Body of pancreas (tissue), 4 donors: ENCODE results near the gene CDC42EP3.

Experiments
- POLR2A ChIP-seq, 3 donors: fragments of 450-650 bp; IDR thresholded peaks; one replicate each; pipeline ENCODE4 v1.6.1; 2016; ENCODE audit warnings: antibody characterized with exemption in 3 of 3, mild to moderate bottlenecking in 2 of 3
- TF ChIP-seq, protein P1 (sequence below), 7 experiments: fragments of 450-650 bp in 4 of 7; fragments of 200-600 bp in 3 of 7; sonication (generic) in 3 of 7; IDR thresholded peaks; one replicate each; pipeline ENCODE4 v1.5.1; 2016 to 2019; ENCODE audit warnings: antibody characterized with exemption in 7 of 7

DNA sequence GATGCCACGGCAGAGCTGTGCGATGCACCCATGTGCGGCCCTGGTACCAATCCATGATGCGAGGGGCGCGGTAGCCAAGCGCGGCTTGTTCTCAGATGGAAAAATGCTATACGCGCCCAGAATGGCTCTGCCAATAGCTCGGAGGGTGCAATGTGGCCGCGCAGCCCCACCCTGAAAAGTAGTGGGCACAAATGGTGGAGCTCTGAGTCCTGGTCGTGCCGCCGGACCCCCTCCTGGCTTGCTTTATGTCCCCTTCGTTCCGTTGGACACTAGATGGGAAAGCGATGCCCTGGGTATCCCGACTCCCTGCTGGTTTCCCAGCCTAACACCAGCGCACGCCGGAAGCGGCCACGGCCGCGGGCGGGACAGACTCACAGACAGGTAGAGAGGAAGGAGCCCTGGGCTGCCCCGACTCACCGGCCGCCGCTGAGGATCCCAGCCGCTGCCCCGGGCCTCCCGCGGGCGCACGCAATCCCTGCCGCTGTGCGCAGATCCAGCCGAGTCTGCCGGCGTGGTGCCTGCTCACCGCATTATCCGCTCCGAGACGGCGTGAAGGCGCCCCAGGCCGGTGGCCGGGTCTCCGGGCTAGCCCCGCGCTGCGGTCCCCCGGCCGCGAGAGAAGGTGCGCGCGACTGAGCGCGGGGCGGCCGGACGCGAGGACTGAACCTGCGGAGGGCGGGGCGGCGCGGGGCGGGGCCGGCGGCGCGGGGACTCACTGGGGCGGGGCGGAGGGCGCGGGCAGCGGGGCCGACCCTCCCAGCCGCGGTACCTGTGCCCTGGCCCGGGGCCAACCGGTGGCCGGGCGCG lies at the start of gene CDC42EP3:
- peak; percentile 55 to 71 (median 64) for TF ChIP-seq POLR2A (IDR thresholded peaks at IDR 0.05)
- TF ChIP-seq, protein P1, sequence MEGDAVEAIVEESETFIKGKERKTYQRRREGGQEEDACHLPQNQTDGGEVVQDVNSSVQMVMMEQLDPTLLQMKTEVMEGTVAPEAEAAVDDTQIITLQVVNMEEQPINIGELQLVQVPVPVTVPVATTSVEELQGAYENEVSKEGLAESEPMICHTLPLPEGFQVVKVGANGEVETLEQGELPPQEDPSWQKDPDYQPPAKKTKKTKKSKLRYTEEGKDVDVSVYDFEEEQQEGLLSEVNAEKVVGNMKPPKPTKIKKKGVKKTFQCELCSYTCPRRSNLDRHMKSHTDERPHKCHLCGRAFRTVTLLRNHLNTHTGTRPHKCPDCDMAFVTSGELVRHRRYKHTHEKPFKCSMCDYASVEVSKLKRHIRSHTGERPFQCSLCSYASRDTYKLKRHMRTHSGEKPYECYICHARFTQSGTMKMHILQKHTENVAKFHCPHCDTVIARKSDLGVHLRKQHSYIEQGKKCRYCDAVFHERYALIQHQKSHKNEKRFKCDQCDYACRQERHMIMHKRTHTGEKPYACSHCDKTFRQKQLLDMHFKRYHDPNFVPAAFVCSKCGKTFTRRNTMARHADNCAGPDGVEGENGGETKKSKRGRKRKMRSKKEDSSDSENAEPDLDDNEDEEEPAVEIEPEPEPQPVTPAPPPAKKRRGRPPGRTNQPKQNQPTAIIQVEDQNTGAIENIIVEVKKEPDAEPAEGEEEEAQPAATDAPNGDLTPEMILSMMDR (IDR thresholded peaks at IDR 0.05), result no peak
